GM18873 (cell line): Measurements from ENCODE around the gene ZNF302.
A peak's percentile ranks its signal among the peaks of the same experiment; 100 is the strongest.
"Not testable (repeated sequence)": the region's sequence is repeated elsewhere in the genome, so short reads cannot be mapped to it uniquely, and the experiment has no call there.

Experiments used
- ATAC-seq: cut with Tn5 transposase; IDR thresholded peaks from one replicate; pipeline ENCODE4 v1.9.1; 2021; ENCODE audit warnings: mild to moderate bottlenecking, moderate library complexity, moderate number of reproducible peaks; ENCODE audit not compliant: unreplicated experiment, low FRiP score

The ZNF302 gene

DNA sequence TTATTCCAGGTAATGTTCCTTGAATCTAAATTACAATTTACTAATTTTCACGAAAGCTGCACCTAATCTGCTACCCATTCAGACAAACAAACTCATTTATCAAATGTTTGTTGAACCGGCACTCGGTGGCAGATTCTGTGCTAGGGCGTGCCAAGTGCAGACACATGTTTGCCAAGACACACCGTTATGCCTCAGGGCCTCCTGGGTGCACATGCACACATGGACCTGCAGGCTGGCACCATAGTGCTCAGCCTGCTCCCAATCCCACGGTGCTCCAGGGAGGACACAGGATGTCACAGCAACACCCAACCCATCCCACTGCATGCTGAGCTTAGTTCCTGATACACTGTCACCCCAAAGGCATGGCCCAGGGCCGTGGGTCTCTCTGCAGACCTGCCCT, 8.2 kb upstream of the ZNF302 start:
- no peak for ATAC-seq

DNA sequence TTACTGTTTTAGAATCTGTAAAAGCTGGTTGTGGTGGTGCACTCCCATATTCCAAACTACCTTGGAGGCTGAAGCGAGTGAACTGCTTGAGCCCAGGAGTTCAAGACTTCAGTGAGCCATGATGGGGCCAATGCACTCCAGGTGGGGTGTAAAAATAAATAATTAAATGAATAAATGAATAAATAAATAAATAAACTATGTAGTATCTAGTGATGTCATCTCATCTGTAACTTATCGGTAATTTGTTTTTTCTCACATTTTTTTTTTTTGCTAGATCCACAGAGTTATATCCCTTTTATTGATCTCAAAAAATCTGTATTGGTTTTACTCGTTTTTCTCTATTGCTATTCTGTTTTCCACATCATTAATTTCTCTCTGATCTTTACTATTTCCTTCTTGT, 5.5 kb upstream of the ZNF302 start:
- no peak for ATAC-seq

DNA sequence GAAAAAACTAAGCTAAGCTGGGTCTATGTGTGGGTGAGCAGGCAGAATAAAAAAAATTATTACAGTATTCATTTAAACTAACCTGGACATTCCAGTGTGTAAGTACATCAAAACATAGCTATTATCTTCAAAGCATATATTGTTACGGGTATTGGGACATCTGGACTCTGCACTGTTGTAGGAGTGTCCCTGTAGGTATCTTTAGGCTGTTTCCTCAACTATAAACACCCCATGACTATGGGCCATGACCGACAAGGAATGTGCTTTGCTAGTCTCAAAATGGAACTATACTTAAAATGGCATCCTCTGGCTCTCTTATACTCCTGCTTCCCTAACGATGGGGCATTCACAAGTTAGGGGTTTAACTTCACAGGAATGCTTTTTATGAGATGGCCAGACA, 3.9 kb upstream of the ZNF302 start:
- ATAC-seq: no peak

DNA sequence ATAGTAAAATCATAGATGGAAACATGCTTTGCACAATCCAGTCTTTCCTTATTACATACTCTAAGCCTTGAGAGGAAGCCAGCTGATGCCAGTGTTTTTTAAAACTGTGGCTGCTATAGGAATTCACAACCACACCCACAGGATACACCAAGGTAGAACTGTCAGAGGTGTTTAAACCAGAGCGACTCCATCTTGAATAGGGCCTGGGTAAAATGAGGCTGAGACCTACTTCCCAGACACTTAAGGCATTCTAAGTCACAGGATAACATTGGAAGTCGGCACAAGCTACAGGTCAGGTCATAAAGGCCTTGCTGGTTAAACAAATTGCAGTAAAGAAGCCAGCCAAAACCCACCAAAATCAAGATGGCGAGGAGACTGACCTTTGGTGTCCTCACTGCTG, 2.2 kb upstream of the ZNF302 start:
- ATAC-seq: no peak

DNA sequence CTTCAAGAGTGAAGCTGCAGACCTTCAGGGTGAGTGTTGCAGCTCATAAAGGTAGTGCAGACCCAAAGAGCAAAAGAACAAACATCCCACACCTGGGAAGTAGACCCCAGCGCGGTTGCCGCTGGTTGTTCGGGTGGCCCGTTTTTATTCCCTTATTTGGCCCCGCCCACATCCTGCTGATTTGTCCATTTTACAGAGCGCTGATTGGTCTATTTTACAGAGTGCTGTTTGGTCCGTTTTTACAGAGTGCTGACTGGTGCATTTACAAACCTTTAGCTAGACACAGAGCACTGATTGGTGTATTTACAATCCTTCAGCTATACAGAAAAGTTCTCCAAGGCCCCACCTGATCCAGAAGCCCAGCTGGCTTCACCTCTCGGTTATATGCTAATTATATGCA, 1.6 kb upstream of the ZNF302 start:
- ATAC-seq: no peak

DNA sequence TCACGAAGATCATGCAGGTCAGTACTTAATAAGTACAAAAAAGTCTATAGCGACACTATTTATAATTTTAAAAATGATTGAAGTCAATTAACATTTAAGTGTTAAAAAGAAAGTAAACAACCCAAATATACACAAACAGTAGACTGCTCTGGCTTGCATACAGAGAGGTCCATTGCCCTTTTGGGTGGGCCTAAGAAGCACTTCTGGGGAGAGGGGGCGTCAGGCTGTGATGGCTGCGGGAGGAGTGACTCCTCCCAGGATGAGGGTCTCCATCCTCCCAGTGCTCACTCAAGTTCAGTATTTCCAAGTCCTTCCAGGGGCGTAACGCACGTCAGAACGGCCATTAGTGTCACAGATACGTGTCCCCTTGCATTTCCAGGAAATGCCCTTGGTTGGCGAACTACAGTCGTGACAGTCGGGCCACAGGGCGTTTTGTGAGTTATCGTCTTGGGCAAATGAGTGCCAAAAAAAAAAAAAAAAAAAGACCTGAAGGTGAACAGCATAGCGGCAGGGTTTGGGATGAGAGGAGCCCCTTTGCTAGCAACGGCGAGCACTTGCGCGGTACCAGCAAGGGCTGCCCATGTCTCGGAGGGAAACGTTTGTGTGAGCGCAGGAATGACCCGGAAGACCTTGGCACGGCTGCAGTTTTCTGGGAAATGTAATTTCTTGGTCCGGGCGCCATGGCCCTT, 637 bp upstream of the ZNF302 start, which contains the start of gene SCGB2B2:
SCGB2B2 (minus strand) TSS at position 463 of the 689 bp plus-strand sequence. CDS start 82,596 bp downstream, outside the sequence.
- peak; percentile 37 for ATAC-seq

DNA sequence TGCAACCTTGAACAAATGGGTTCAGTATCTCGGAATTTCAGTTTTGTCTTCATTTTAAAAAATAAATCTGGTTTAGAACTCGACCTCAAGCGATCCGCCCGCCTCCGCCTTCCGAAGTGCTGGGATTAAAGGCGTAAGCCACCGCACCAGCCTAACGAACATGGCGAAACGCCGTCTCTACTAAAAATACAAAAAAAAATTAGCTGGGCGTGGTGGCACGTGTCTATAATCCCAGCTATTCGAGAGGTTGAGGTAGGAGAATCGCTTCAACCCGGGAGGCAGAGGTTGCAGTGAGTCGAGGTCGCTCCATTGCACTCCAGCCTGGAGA, 571 bp downstream of the ZNF302 start:
- ATAC-seq: no peak

DNA sequence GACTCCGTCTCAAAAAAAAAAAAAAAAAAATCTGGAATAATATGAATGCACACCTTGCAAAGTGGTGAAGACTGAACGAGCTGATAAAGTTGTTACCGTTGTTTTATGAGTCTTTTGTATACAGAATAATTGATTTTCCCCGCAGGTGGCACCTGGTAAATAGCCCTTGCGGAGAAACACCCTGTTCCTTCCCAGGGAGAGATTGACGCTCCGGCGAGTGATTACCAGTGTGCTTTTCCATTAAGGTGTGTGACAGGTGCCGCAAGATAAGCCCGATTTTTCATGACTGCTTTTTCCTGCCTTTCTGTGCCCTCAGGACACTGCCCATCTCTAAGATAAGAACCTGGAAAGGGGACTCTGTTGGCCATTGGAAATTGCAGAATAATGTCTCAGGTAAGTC, 943 bp downstream of the ZNF302 start:
- ATAC-seq: no peak

DNA sequence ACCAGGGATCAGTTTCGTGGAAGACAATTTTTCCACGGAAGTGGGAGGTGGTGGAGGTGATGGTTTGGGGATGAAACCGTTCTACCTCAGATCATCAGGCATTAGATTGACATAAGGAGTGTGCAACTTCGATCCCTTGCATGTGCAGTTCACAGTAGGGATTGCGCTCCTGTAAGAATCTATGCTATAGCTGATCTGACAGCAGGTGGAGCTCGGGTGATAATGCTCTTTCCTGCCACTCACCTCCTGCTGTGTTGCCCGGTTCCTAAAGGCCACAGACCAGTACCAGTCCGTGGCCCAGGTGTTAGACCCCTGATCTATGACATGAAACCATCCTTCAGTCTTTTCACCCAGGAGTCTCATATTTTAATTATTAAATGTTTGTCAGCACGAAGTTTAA, 4.0 kb downstream of the ZNF302 start:
- ATAC-seq: no peak

DNA sequence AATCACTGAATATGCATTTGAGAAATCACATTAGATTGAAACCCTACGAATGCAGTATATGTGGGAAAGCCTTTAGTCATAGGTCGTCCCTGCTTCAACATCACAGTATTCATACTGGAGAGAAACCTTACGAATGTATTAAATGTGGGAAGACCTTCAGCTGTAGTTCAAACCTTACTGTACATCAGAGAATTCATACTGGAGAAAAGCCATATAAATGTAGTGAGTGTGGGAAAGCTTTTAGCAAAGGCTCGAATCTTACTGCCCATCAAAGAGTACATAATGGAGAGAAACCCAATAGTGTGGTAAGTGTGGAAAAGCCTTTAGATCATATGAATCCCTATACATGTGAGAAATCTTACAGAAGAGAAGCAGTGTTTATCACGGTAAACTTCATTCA, 7.8 kb downstream of the ZNF302 start:
- ATAC-seq: not testable (repeated sequence)

DNA sequence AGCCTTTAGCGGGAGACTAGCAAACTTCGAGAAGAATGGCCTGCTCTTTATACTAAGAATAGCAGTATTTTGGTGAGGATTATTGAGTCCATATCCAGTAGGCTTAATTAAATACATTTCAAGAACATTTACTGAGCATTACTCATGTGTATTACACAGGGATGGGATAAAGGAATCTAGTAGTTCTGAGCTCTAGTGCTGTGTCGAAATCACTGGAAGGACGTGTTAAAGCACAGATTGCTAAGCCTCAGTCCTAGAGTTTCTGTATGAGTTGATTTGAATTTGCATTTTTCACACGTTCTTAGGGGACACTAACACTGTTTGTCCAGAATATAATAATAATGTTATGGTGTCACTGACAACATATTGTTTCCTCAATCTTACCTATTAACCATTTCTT, 9.0 kb downstream of the ZNF302 start:
- no peak for ATAC-seq

DNA sequence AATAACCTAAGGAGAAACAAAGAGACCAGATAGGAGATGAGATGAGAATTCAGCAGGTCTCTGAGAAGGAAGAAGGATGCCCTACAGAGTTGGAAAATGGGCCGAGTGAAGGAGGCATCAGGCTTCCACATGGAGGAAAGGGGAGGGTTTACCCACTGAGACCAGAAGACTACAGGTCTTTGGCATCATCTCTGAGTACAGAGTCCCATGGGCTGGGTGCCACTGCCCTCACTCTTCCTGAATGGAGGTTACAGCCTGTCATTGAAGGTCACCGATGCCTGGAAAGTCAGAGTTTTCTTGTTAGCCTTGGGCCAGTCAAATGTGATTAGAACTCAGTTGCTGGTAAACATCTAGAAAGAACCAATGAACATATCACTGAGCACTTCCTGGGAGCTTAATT, 9.9 kb downstream of the ZNF302 start:
- ATAC-seq: no peak

DNA sequence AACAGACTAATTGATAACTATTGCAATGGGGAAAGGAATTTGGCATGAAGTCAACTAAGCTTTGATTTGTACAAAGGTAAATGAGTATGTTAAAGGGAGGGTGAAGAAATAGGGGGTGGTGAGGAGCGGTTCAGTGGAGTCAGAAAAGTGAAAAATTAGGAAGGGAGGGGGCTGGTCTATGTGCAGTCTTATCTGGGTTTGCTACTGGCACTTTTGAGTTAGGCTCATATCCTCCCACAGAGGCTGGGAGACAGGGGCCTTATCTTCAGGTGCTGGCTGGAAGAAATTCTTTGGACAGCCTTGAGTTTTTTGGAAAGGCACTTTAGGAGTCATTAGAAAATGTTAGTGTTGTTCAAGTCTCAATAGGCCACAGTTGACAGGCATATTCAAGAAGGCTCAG, 11.1 kb downstream of the ZNF302 start:
- no peak for ATAC-seq

DNA sequence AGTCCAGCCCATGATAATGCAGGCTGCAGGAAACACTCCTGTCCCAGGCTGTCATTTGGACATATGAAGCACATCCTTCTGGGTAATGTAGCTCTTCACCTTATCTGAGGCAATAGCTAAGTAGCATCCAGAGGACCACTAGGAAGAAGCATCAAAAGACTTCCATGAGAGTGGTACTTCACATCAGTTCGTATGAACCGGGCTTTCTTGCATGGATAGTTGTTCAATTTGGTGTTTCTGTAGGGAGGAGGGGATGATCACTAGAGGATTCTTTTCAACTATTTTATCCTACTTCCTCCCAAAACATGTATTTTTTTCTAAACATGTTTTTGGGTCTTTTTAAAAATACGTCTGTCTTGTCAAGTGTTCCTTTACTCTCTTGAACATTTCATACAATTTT, 12.9 kb downstream of the ZNF302 start:
- ATAC-seq: no peak

DNA sequence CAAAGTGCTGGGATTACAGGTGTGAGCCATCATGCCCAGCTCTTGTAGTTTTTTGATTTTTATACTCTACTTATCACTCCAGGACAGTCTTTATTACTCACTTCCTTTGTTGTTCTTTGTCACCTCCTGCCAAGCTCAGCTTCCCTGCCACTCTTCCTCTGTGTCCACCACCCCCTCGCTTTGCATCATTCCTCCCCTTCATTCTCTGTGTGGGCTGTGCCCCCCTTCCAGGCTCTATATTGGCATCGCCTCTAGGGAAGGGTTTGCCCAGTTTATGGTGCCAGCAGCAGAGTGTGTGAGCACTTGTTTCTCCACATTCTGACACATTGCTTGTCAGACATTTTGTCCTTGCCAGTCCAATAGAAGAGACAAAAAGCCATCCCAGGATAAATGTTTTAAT, 15.1 kb downstream of the ZNF302 start:
- ATAC-seq: no peak

DNA sequence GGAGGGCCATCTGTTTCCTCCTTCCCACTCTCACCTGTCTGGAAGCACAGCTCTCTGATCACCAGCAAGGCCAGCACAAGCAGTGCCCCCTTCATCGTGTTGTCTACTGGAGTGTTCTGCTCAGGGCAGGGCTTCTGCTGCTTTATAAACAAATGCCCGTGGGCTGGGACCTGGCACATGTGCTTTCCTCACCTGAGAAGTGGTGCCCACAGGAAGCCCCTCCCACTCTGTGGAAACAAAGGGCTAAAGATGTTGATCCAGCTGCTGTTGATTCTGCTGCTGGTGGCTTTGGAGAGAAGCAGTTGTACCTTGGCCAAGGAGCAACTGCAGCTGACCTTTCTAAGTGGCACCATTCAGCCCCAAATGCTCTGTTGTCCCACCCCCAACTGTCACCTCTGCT, 30.2 kb downstream of the ZNF302 start:
- ATAC-seq: no peak

DNA sequence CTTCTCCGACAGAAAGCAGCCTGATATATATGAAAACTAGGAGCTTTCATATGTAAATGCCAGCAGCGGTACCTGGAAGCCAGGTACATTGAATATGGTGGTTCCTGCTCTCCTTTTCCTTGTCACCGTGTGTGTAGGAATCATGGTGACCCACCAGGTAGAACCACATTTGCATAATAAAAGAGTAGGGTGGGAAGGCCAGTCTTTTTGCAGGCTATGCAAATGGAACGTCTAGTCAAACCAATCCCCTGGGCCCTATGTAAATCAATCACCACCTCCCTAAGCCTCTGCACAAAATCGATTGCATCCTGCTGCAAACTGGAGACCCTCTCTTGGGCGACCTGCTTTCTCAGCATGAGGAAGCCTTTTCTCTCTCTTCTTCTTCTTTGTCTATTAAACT, 34.4 kb downstream of the ZNF302 start:
- no peak for ATAC-seq

DNA sequence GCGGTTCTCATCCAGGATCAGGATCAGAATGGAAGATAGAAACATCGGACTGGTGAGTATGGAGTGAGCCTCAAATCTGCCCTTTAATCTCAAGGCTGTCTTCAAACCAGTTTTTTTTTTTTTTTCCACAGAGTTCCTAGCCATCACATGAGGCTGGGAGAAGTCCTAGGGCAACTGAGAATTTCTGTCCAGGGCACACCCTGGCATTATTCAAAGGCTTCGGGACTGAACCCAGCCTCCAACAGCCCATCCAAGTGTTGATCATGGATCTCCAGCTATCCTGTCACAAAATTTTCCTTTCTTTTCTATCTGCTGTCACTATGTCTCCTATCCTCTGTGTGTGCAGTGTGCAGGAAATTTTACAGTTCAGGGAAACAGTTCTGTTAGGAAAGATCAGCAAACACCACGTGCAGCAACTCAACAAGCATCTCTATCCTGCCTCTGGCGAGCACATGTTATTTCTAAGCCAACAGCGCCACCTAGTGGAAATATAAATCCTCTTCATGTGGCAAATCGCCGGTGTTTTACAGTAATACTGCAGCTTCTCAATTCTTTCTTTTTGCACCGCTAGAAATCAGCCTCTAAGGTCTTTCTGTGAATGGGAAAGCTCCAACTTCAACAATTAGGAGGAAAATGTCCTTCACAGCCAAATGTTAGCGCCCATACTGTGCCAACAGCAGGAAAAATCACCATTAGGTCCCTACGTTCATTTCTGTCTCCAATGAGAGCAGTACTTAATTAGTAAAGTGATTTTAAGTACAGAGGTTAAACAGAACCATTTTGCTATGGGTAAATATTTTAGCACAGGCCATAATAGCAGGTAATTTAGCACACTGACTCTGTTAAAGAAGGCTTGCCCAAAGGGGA, 35.1 kb downstream of the ZNF302 start:
- ATAC-seq: no peak

DNA sequence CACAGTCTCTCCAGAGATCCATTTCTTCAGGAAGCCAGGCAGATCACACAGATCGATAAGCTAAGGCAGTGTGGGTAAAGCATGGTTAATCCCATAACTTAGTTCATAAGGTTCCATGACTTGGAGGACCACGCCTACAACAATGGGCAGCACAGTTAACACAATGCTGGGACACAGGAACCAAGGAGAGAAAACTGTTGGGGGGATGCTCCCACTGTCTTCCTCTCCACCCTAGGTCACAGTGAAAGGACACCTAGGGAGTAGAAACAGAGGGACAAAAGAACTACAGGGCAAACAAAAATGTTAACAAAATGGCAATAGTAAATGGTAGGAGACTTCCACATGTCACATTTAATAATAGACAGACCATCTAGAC, 35.8 kb downstream of the ZNF302 start:
- ATAC-seq: no peak

DNA sequence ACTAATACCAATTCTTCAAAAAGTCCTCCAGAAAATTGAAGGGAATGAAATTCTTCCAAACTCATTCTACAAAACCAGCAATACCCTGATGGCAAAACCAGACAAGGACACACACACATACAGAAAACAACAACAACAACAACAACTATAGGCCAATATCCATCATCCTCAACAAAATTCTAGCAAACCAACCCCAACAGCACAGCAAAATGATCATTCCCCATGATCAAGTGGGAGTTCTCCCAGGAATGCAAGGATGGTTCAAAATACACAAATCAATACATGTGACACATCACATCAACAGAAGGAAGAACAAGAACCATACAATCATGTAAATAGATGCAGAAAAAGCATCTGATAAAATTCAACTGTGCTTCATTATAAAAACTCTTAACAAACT, 37.9 kb downstream of the ZNF302 start:
- ATAC-seq: no peak

DNA sequence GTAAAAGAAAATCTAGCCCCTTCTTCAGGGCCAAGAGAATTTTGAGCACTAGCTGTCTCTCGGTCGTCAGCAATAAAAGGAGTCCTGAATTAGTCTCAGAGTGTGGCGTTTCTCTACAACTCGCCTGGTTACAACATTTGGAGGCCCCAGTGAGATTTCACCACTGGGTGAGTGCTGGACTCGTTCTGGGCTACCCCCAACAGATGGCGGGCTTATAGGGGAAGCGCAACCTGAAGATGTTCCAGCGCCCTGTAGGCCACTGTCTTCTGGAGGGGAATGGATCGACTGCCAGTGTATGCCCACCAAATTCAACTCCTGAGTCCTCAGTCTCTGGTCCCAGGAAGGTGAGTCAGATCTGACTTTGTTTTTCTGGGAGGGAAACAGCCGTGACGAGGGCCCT, 44.9 kb downstream of the ZNF302 start:
- ATAC-seq: no peak

DNA sequence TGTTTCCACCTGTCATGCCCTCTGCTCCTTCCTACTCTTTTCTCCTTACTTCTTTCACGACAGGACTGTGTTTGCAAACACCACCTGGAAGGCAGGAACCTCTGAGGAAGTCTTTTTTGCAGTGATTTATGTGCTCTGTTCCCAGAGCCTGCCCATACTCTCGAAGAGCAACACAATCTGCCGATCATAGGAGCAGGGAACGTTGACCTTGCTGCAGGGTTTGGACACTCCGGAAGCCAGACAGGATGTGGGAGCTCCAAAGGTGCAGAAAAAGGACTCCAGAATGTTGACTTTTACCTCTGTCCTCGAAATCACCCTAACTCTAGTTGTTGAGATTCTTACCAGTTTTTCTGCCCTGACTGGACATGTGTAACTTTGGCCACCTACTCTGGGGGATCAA, 47.9 kb downstream of the ZNF302 start:
- no peak for ATAC-seq
